GM12873 (cell line): ENCODE measurements around the gene CHPF.

Source experiments
- TF ChIP-seq, protein P1 (sequence below): IDR thresholded peaks from 2 replicates; pipeline ENCODE4 v1.5.1; 2012; ENCODE audit warnings: low read depth, mild to moderate bottlenecking, moderate library complexity, low read length, control low read depth; ENCODE audit not compliant: insufficient read depth; ENCODE audit errors: missing control alignments

Gene CHPF

DNA sequence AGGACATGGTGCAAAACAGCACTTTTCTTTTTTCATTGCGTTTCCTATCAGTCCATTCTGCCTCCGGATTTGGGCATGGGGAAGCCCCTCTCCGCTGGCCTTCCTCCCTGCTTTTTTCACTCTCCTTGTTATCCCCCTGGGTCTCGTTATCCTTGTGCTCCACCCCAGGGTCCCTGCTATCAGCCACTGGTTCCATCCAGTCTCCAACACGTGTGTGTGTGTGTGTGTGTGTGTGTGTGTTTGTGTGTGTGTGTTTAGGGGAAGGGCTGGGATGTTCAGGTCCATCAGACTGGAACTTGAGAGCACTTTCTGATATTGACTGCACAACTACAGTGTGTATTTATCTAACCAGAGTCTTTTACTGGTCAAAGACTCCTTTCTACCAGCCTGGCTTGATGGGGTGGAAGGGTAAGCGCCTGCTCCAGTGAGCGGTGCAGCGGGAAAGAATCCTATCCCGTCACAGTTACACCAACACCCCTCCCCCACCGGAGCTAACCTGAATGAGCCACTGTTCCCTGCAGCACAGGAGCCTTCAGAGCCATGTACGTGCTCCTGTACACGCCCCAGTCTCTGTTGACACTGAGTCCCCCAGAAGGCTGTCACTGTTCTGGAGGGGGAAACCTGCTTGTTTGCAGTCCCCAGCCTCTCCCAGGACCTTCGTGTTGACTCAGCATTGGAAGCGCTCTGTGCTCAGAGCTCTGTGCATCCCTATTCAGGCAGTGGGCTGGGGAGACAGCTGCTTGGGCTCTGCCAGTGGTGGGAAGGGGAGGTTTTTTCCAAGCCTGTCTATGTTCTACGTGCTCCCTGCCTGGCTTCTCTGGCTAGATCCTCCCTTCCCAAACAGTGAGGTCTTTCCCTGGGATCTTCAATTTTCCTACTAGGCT lies 33.1 kb upstream of the CHPF start:
- TF ChIP-seq, protein P1, sequence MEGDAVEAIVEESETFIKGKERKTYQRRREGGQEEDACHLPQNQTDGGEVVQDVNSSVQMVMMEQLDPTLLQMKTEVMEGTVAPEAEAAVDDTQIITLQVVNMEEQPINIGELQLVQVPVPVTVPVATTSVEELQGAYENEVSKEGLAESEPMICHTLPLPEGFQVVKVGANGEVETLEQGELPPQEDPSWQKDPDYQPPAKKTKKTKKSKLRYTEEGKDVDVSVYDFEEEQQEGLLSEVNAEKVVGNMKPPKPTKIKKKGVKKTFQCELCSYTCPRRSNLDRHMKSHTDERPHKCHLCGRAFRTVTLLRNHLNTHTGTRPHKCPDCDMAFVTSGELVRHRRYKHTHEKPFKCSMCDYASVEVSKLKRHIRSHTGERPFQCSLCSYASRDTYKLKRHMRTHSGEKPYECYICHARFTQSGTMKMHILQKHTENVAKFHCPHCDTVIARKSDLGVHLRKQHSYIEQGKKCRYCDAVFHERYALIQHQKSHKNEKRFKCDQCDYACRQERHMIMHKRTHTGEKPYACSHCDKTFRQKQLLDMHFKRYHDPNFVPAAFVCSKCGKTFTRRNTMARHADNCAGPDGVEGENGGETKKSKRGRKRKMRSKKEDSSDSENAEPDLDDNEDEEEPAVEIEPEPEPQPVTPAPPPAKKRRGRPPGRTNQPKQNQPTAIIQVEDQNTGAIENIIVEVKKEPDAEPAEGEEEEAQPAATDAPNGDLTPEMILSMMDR, result no peak

DNA sequence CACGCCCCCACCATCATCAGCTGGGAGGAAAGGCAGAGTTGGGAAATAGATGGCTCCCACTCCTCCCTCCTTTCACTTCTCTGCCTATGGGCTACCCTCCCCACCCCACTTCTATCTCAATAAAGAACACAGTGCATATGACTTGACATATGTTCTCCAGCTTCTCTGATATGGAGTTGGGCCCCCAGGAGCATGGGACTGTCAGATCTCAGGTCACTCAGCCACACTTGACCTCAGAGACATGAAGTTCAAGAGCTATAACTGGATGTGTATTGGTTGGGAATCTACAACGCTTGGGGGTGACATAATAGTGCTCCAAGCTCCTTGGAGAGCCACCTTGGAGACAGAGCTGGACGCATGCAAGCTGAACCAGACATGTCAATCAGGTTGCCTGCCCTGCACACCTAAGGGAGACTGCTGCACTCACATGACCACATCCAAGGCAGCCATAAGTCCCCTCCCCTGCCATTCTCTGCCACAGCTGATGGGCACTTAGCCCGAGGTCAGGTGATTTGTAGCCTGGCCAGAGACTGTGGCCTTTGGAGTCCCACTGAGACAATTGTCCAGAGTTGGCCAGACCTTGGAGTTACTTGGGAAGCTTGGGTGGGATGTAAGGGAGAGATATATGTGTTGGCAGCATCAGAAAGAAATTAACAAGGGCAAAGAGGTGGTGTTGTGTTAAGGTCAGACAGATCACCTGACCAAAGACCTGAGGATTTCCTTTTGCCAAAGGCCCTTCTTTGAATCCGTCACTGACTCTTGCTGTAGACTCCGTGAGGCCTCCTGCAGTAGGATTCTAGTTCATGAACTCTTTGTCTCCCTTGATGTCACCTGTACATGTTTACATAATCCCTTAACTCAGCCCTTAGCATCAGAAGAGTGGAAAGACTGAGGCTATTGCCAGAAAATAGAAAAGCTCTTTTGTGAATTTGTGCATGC lies 32.2 kb upstream of the CHPF start:
- TF ChIP-seq, protein P1, result no peak

DNA sequence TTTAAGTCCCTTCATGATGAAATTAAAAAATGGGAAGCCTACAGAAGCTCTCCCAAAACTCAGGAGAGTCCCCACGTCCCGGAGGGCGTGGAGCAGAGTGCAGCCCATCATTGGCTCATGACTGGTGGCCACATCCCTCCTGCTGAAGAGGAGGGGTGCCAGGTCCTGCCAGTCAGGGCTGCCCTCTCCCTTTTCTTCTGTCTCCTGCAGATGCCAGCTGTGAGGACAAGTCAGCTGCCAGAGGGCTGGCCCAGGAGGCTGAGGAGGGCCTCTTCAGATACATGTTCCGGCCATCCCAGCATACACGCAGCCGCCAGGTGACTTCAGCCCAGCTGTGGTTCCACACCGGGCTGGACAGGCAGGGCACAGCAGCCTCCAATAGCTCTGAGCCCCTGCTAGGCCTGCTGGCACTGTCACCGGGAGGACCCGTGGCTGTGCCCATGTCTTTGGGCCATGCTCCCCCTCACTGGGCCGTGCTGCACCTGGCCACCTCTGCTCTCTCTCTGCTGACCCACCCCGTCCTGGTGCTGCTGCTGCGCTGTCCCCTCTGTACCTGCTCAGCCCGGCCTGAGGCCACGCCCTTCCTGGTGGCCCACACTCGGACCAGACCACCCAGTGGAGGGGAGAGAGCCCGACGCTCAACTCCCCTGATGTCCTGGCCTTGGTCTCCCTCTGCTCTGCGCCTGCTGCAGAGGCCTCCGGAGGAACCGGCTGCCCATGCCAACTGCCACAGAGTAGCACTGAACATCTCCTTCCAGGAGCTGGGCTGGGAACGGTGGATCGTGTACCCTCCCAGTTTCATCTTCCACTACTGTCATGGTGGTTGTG lies 31.1 kb upstream of the CHPF start:
- TF ChIP-seq, protein P1, result no peak

DNA sequence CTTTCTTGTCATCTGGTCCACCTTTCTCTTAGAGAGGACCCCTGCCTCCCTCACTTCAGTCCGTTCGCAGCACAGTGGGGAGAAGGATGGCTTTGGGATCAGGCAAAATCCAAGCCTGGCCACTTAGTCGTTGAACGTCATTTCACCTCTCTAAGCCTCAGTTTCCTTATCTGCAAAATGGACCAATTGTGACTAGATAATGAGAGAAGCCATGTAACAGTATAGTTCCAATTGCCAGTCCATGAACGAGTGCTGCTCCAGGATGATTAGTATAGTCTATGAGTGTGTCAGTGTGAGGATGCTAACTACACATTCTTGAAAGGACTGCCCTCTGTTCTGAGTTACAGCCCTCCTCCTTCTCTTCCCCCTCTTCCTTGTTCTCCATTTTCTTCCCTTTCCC lies 29.6 kb upstream of the CHPF start:
- TF ChIP-seq, protein P1, result no peak

DNA sequence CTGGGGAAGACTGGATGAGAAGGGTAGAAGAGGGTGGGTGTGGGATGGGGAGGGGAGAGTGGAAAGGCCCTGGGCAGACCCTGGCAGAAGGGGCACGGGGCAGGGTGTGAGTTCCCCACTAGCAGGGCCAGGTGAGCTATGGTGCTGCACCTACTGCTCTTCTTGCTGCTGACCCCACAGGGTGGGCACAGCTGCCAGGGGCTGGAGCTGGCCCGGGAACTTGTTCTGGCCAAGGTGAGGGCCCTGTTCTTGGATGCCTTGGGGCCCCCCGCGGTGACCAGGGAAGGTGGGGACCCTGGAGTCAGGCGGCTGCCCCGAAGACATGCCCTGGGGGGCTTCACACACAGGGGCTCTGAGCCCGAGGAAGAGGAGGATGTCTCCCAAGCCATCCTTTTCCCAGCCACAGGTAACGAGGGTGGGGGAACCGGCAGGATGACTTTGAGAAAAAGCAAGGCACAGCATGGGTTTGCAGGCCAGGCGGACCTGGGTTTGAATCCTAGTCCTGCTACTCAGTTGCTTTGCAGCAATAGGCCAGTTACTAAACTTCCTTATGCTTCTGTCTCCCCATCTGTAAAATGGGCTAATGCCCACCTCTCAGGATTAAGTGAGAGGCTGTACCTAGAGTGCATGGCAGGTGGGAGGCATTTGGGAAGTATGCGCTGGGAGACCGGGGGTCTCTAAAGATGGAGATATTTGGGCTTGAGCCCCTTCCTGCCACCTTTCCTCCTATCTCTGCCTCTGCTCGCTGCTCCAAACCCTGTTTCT lies 28.8 kb upstream of the CHPF start, which contains the start of gene INHA:
Gene INHA, plus strand, starts transcription at position 74 of the 765 bp plus-strand sequence. Its CDS starts 65 bp downstream, at position 139.
- TF ChIP-seq, protein P1, result no peak

DNA sequence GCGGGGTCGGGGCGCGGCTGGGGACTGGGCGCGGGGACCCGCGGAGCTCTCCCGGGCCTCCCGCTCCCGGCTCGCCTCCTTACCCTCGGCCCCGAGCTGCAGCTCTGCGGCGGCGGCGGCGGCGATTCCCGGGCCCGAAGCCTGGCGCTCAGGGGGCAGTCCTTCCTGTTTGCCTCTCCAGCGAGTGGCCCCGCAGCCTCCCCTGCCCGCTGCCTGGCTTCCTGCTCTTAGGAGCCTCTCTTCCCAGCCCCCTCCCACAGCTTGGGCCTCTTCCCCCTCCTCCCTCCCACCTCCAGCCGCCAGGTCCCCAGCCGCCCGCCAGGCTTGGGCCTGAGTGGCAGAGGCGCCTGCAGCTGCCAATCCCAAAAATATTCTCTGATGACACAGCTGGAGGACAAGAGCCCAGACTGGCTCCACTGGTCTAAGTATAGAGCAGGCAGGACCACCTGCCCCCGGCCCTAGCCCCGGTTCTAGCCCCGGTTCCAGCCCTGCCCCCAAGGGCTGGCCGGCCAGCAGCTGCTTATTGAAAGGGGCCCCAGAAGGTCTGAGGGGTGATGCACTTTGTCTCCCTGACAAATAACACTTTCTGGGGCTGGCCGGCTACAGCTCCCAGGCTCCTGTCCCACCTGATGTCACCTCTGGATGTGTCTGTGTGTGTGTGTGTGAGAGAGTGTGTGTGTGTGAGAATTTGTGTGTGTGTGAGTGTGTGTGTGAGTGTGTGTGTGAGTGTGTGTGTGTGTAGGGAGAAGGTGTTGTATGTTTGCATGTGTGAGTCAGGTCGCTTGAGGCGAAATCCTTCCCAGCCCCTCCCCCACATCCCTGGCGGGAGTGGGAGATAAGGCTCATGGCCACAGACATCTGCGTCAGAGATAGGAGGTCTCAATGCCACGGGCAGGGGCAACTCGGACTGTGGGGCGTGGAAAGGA lies 28.0 kb upstream of the CHPF start, which contains the start of gene OBSL1:
Gene OBSL1, minus strand, starts transcription at position 229 of the 926 bp plus-strand sequence. CDS start 307 bp downstream, outside the sequence.
- TF ChIP-seq, protein P1, result no peak
